Right cardiac atrium (tissue), 5 donors: ENCODE results near the gene HSDL1. TPM values are rescaled to one million over a fixed set of nuclear protein-coding genes. Genes with fewer than 3 reads are reported as not detected.

Source experiments
- ATAC-seq, 2 donors: fragments of 200-7000 bp; cut with Tn5 transposase; one replicate each; pipeline versions ENCODE4 v1.8.0 to v1.9.1; 2020; ENCODE audit warnings: moderate library complexity in 2 of 2, mild to moderate bottlenecking in 1 of 2
- DNase-seq, 3 donors: peaks; one replicate each; pipeline ENCODE4 v3.0.0-alpha.2; 2020
- H3K27ac ChIP-seq: one replicate; pipeline ENCODE4 v1.5.1; 2013; ENCODE audit warnings: mild to moderate bottlenecking, low read length, control low read depth, moderate library complexity
- H3K27me3 ChIP-seq: one replicate; pipeline ENCODE4 v1.6.1; 2013; ENCODE audit not compliant: control insufficient read depth, insufficient read depth
- H3K4me1 ChIP-seq: one replicate; pipeline ENCODE4 v1.6.1; 2013; ENCODE audit warnings: low read length; ENCODE audit not compliant: control insufficient read depth, insufficient read depth
- H3K4me3 ChIP-seq: one replicate; pipeline ENCODE4 v1.5.1; 2013; ENCODE audit warnings: low read length, control low read depth
- H3K9me3 ChIP-seq: one replicate; pipeline ENCODE4 v1.6.1; 2013; ENCODE audit warnings: low read length; ENCODE audit not compliant: control insufficient read depth
- WGBS: extraction: QIAGEN DNeasy Blood & Tissue Kit; methylation state at CpG from one replicate; pipeline ENCODE4 v1.1.7; 2013; 5-methylcytosine and 5-hydroxymethylcytosine counted together
- intact Hi-C, 4 donors: fragments of 100-400 bp; cut with DNase I; formaldehyde crosslinking; loops; one replicate each; pipeline versions ENCODE4 v1.11.0 to v1.14.0; 2022 to 2023
- polyA plus RNA-seq: library from polyadenylated mRNA; stranded (reverse); fragments of 200-250 nt; gene quantifications from one replicate; pipeline ENCODE4 v1.2.3, GENCODE V29; 2013
- total RNA-seq, 4 donors: library from RNA; stranded (reverse); fragmentation: NEBNext Ultra II Directional; extraction: Animal tissue kit (Norgen Biotek cat#: 25700); gene quantifications; one replicate each; pipeline ENCODE4 v1.2.1, GENCODE V29; 2021
- donor health status: healthy with polysubstance abuse.
- donor health status: DM: no; HTN: yes; CAD: no.
- donor health status: DM: no; HTN: no; CAD: no.
- donor health status: DM: no; HTN: yes; CAD: no; lungs with severe emphysema.
- donor health status: DM: yes; HTN: yes; CAD: no.

Gene HSDL1
- total and polyA plus RNA-seq, 5 donors, result 15.0 to 34.8 (median 23.1) TPM

- H3K9me3 ChIP-seq, result no peaks in the 10 kb centered on the region
- ATAC-seq, result no peak
- H3K27ac ChIP-seq, result no peak overlapping the region
- H3K4me1 ChIP-seq, result peaks cover 2% of the 10 kb centered on the region
- intact Hi-C loops, result loop anchor here in 1 of 4 donors (5.0 kb wide), 1 partner anchor 216 kb away; the partner anchor contains the start of gene NECAB2
- no peak overlapping the region for H3K4me3 ChIP-seq
- no peaks in the 10 kb centered on the region for H3K27me3 ChIP-seq
- DNase-seq, result no peak
- WGBS, result 95% methylated on average over 26 of the region's 26 CpGs
Measured at GRCh38 chr16:84182680-84183571, 37.9 kb upstream of the HSDL1 start.

GRCh38 chr16:84182104-84182503 lies 37.1 kb upstream of the HSDL1 start:
- Histone ChIP-seq H3K27me3 (no peaks in the 10 kb centered on the region), H3K9me3 (no peaks in the 10 kb centered on the region), H3K27ac (no peak overlapping the region), H3K4me1 (peaks cover 5% of the 10 kb centered on the region), H3K4me3 (no peak overlapping the region)
- DNase-seq (peak in 1 of 3 donors; percentile 60), ATAC-seq (no peak)
- WGBS, result 96% methylated on average over 18 of the region's 18 CpGs
- intact Hi-C loops, result loop anchor here in 1 of 4 donors (5.0 kb wide), 1 partner anchor 215 kb away; the partner anchor contains the start of gene NECAB2

GRCh38 chr16:84181144-84181915 lies 36.4 kb upstream of the HSDL1 start:
- 94% methylated on average over 41 of the region's 41 CpGs for WGBS
- ATAC-seq (no peak), DNase-seq (no peak)
- Histone ChIP-seq H3K27ac (no peak overlapping the region), H3K9me3 (no peaks in the 10 kb centered on the region), H3K27me3 (no peaks in the 10 kb centered on the region), H3K4me1 (peaks cover 5% of the 10 kb centered on the region), H3K4me3 (no peak overlapping the region)
- intact Hi-C loops, result loop anchor here in 1 of 4 donors (5.0 kb wide), 1 partner anchor 214 kb away; the partner anchor contains the start of gene NECAB2

- peak overlapping the region; percentile 2 for H3K27ac ChIP-seq
- H3K9me3 ChIP-seq, result no peaks in the 10 kb centered on the region
- ATAC-seq (no peak), DNase-seq (peak in 1 of 3 donors; percentile 68)
- no peaks in the 10 kb centered on the region for H3K27me3 ChIP-seq
- peaks cover 3% of the 10 kb centered on the region for H3K4me1 ChIP-seq
- intact Hi-C loops, result loop anchor here in 1 of 4 donors (5.0 kb wide), 1 partner anchor 213 kb away; the partner anchor contains the start of gene NECAB2
- 78% methylated on average over 21 of the region's 21 CpGs for WGBS
- no peak overlapping the region for H3K4me3 ChIP-seq
Measured at GRCh38 chr16:84180519-84181140, 35.7 kb upstream of the HSDL1 start.

- Histone ChIP-seq H3K4me1 (peaks cover 7% of the 10 kb centered on the region), H3K4me3 (no peak overlapping the region), H3K27me3 (no peaks in the 10 kb centered on the region), H3K9me3 (no peaks in the 10 kb centered on the region), H3K27ac (peak overlapping the region; percentile 2)
- 75% methylated on average over 33 of the region's 33 CpGs for WGBS
- DNase-seq (peak in 2 of 3 donors; percentile 54 to 63), ATAC-seq (no peak)
- intact Hi-C loops, result loop anchor here in 3 of 4 donors (5.0 to 10.0 kb wide), 4 partner anchors 95 to 225 kb away; partner anchors contain the start of genes NECAB2 (in 1 of the 3) and OSGIN1 (in 1 of the 3)
Measured at GRCh38 chr16:84179612-84180320, 34.8 kb upstream of the HSDL1 start.

GRCh38 chr16:84178892-84179611 lies 34.1 kb upstream of the HSDL1 start:
- Histone ChIP-seq H3K9me3 (no peaks in the 10 kb centered on the region), H3K4me3 (no peak overlapping the region), H3K27me3 (no peaks in the 10 kb centered on the region), H3K4me1 (peaks cover 7% of the 10 kb centered on the region), H3K27ac (no peak overlapping the region)
- ATAC-seq (no peak), DNase-seq (peak in 1 of 3 donors; percentile 49)
- WGBS, result 88% methylated on average over 28 of the region's 28 CpGs
- intact Hi-C loops, result loop anchor here in 2 of 4 donors (10.0 kb wide), 3 partner anchors 94 to 224 kb away; partner anchors contain the start of gene OSGIN1 (in 1 of the 2)

GRCh38 chr16:84178146-84178765 lies 33.3 kb upstream of the HSDL1 start:
- peaks cover 7% of the 10 kb centered on the region for H3K4me1 ChIP-seq
- ATAC-seq (no peak), DNase-seq (no peak)
- H3K9me3 ChIP-seq, result no peaks in the 10 kb centered on the region
- intact Hi-C loops, result loop anchor here in 2 of 4 donors (10.0 kb wide), 3 partner anchors 93 to 223 kb away; partner anchors contain the start of gene OSGIN1 (in 1 of the 2)
- WGBS, result 75% methylated on average over 15 of the region's 15 CpGs
- H3K27ac ChIP-seq, result no peak overlapping the region
- H3K4me3 ChIP-seq, result no peak overlapping the region
- H3K27me3 ChIP-seq, result no peaks in the 10 kb centered on the region

- H3K4me3 ChIP-seq, result no peak overlapping the region
- peak in 1 of 3 donors; percentile 69 for DNase-seq
- peaks cover 7% of the 10 kb centered on the region for H3K4me1 ChIP-seq
- no peaks in the 10 kb centered on the region for H3K27me3 ChIP-seq
- ATAC-seq, result no peak
- peak overlapping the region; percentile 76 for H3K27ac ChIP-seq
- intact Hi-C loops, result loop anchor here in 2 of 4 donors (10.0 kb wide), 3 partner anchors 93 to 223 kb away; partner anchors contain the start of gene OSGIN1 (in 1 of the 2)
- WGBS, result 26% methylated on average over 9 of the region's 9 CpGs
- no peaks in the 10 kb centered on the region for H3K9me3 ChIP-seq
Measured at GRCh38 chr16:84177741-84178073, 32.7 kb upstream of the HSDL1 start.
